ENCODE measurements around the gene EPS8.
"Not testable (repeated sequence)": the region's sequence is repeated elsewhere in the genome, so short reads cannot be mapped to it uniquely, and the experiment has no call there.

The EPS8 gene

DNA sequence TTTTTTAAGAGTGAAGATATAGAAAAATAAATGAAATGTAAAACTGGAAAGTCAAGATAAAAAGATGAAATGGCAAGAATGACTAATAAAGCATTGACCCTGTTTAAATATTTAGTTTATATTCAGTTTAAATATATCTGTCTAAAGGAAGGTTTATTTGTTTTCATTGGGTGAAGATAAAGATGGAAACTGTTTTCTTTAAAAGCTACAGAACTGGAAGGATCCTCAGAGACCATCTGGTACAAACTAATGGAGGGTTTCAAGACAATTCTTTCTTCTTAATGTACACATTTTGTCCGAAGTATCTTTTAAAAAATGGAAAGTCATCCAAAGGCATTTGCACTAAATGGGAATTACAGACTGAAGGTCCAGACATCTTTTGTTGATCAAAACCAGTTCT, 142.6 kb downstream of the EPS8 start:
- no peak for DNase-seq (ENCODE audit: low read depth in 3 of 3)

- no peak for DNase-seq (ENCODE audit: low read depth in 3 of 3)
These were observed 144.5 kb downstream of the EPS8 start for GRCh38 chr12:15644700-15645099.

DNA sequence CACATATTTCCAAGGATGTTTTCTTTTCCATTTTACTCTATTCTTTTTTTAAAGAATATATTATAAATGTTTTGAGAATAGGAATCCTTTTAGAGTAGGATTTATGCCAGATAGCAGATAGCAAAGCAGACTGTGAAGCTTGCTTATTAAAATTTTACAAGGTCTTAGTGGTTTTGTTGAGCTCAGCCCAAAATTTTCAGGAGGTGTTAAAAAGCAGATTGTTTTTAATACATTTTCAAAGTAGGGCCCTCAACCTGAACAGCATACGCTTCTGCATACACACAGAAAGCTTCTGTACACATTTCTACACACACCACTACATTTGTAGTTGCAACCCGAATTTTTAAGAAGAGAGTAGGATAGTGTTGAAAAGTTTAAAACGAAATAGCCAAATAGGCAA, 151.0 kb downstream of the EPS8 start:
- no peak for DNase-seq (ENCODE audit: low read depth in 3 of 3)

- no peak for DNase-seq (ENCODE audit: low read depth in 3 of 3)
These were observed 152.9 kb downstream of the EPS8 start for GRCh38 chr12:15636060-15636890.

GRCh38 chr12:15634010-15634683, 155.0 kb downstream of the EPS8 start:
- no peak for DNase-seq (ENCODE audit: low read depth in 3 of 3)

GRCh38 chr12:15633201-15633600, 156.0 kb downstream of the EPS8 start:
- DNase-seq (ENCODE audit: low read depth in 3 of 3): no peak

DNA sequence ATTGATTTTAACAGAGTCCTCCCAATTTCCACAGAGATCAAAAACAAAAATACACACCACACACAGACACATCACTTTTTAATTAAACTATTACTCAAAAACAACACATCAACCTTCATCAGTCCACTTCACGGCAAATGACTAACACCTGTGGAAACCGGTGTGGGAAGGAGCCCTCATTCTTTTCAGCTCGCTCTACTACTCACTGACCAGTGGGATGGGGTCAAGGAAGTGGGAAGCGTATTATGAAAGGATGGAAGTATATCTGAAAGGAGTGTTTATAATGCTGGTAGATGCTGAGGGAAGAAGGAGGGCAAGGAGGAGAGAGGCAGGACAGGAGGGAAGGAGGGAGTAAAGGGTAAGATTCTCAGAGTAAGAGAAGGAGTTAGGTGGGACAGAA, 156.5 kb downstream of the EPS8 start:
- no peak for DNase-seq (ENCODE audit: low read depth in 3 of 3)

DNA sequence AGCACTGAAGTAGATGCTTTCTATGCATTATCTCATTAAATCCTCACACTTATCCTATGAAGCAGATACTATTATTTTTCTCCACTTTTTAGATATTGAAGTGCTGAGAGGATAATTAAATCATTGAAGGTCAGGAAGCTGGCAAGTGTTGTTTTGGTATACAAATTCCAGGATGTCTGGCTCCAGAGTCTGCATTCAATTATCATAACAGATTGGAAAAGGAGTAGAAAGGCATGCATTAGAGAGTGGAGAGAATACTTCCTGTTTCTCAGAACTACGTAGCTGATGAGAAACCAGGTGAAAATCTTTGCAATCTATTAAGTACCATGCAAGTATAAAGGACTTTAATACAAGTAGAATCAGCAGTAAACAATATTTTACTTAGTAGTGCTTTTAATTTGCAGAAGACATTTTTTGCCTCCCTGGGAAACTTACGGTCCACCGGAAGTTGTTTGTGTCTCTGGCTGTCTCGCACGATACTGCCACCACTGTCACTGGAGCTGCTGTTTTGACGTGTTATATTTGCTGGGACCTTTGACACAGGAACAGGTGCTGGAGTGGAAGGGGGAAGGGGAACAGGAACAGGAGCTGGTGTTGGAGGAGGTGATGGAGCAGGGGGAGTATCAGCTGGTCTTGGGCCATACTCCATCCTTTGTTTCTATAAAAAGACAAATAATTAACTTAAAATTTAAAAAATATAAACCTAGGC, 158.0 kb downstream of the EPS8 start:
- no peak for DNase-seq (ENCODE audit: low read depth in 3 of 3)

DNA sequence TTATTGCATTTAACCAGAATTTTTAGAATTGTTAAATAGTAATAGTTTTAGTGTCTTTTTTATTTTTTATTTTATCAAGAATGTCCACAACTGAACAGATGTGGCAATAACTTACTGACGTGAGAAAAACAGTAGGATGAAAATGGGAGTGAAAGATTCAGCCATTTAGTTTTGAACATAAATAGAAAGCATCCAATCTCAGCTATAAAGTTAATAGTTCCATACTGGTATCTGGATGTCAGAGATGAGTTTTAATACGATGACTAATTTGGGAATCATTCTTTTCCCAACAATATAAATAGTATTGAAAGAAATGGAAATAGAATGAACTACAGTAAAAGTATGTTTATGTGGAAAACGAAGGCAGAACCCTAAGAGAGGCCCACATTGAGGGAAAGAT, 159.4 kb downstream of the EPS8 start:
- DNase-seq (ENCODE audit: low read depth in 3 of 3): no peak

DNA sequence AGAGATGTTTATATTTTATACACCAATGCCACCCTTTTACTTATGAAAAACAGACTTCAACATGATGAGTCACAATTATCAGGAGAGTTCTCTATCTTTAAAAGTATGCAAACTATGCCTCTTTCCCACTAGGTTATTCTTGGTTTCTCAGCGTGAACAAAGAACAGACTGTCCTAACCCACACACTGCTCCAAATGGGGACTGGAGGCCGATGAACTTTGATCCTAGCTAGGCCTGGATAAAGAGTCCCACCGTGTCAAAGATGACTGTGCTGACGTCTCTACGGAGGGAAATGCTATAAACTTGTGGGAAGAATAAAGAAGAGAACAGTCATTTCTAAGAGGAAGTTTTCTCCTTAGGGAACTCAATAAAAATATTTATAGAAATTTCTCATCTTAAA, 160.1 kb downstream of the EPS8 start:
- no peak for DNase-seq (ENCODE audit: low read depth in 3 of 3)

GRCh38 chr12:15627995-15628945, 160.9 kb downstream of the EPS8 start:
- no peak for DNase-seq (ENCODE audit: low read depth in 3 of 3)

DNA sequence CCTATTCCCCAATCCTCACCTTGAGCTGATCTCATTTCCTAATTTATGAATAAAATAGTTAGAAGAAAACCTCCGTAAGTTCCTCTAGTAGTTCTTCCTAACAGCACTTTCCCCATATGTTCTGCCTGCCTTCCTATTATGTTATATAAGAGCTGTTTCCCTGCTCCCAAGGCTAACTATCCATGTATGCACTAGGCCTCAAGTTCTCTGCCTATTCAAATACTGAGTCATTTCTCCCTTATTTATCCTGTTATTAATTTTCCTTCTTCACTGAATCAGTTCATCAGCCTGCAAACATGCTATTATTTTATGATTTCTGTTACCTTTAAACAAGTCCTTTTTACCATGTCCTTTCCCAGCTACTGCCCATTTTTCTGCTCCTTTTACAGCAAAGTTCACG, 164.1 kb downstream of the EPS8 start:
- no peak for DNase-seq (ENCODE audit: low read depth in 3 of 3)

DNA sequence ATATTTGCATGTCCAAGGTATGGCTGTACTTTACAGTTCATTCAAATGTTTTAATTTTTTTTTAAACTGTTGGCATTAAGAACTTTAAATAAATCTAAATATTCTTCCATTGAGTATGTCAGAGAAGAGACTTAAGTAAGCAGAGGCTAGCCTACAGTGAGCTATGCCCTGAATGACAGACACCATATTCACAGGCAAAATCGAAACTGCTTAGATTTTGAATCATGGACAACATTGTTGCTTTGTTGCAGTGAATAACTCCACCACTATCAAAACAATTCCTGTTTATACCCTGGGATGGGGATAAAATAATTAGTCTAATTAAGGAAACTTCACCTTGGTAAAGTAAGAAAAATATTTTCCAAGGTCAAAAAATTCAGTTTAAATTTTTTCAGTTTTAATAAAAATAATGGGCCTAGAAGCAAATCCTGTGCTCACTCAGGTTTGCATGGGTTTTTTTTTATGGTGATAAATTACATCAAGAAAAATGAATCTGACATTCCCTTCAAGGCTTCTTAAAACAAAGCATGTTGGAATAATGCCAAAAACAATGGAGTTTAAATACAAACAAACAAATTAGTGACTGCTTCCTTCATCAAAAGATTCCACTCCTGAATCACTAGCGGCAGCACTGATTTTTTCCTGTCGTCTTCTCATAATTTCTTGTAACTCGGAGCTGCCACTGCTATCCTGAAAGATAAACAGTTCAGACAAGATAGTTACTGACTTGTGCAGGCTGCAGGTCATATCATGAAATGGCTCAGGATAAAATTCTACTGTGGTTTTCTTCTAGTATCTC, 168.2 kb downstream of the EPS8 start:
- DNase-seq (ENCODE audit: low read depth in 3 of 3): no peak

DNA sequence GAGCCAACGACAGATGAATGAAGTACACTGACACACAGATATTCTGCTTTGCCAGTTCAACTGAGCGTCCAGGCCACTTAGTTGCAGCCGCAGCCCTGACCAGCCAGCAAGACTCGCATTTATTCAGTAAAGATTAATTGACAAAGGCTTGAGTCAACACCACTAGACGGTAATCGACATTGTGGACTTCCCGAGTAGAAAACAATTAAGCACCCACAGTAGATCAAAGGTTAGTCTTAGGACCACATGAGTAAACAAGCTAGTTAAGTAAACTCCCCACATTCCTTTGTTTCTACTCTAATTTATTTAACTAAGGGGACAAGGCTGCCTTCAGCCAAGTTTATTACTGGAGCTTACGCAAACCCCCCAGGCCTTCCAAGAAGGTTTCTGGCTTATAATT, 172.7 kb downstream of the EPS8 start:
- DNase-seq (ENCODE audit: low read depth in 3 of 3): not testable (repeated sequence)

DNA sequence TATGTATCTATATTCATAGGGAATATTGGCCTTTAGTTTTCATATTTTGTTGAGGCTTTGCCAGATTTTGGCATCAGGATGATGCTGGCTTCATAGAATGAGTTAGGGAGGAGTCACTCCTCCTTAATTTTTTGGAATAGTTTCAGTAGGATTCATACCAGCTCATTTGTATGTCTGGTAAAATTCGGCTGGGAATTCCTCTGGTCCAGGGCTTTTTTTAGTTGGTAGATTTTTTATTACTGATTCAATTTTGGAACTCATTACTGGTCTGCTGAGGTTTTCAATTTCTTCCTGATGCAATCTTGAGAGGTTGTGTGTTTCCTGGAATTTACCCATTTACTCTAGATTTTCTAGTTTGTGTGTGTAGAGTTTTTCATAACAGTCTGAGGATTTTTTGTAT, 175.2 kb downstream of the EPS8 start:
- DNase-seq (ENCODE audit: low read depth in 3 of 3): no peak

DNA sequence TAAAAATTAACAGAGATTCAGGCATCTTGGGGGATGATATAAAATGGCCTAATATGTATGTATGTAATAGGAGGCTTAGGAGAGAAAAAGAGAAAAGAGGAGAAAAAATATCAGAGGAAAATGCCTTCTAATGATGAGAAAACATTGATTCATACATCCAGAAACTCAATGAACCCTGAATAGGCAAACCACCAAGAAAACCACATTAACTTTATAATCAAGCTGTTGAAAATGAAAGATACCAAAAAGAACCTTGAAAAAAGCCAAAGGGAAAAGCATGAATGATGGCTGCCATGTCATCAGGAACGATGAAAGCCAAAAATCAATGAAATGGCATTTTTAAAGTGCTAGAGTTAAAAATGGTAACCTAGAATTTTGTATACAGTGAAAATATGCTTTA, 180.2 kb downstream of the EPS8 start:
- DNase-seq (ENCODE audit: low read depth in 3 of 3): no peak

- DNase-seq (ENCODE audit: low read depth in 3 of 3): no peak
These were observed 180.8 kb downstream of the EPS8 start for GRCh38 chr12:15608406-15608805.

DNA sequence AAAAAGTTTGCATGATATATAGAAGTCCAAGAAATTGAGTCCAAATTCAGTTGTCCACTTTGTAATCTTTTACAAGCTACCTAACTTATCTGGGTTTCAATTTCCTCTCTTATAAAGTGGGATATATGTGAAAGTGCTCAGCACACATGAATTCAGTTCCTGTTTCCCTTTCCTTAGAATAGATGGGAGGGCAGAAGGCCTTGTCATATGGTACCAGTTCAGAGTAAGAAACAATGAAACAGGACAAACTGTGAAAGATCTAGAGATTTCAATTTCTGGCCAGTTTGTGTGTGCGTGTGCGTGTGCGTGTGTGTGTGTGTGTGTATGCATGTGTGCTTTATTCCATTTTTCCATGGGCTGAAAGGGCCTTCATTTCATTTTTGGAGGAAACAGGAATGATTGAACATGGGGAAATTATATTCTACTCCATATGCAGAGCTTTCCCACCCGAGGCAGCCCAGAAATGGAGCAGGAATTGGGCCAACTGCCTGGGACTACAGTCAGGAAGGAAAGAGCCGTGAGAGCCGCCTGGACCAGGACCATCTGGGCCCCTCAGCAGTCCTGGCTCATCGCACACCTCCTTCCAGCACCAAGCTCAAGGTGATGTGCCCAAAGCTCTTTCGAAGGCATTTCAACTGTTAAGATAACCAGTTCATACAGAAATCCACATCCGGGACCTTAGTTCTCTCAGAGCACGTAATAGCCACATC, 183.2 kb downstream of the EPS8 start:
- DNase-seq (ENCODE audit: low read depth in 3 of 3): no peak

DNA sequence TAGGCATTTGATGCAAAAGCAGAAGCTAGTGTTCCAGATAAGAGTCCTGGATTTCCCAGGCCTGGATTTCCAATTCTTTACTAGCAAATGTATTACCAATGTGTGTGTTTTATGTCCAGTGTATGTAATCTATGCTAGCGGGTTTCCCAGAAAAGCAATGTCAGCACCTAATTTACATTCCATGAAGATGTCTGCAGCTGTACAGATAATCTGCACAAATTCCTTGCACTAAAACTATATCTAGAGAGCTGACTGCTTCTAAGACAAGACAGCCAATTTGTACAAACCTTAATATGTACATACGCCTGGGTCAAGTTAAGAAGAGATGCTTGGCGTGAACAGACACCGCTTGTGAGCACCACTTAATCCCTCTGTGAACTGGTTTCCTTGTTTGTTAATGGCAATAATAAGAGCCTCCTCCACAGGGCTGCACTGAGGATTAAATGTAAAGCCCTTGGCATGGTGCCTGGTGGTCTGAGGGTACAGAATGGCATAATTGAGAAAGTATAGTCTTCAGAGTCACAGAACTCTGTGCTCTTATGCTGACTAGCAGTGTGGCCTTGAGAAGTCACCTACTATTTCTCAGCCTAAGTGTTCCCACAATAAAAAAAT, 185.6 kb downstream of the EPS8 start:
- no peak for DNase-seq (ENCODE audit: low read depth in 3 of 3)
